Right atrium auricular region (tissue), 2 donors: ENCODE measurements around the gene DDX59. TPM values are rescaled to one million over a fixed set of nuclear protein-coding genes. Genes with fewer than 3 reads are reported as not detected.

Source experiments
- DNase-seq: peaks from one replicate; pipeline ENCODE4 v3.0.0-alpha.2; 2019; ENCODE audit warnings: low spot score
- H3K27ac ChIP-seq, 2 donors: fragments of 200-600 bp; sonication (generic); 1 replicate in 1 of 2; 2 replicates in 1 of 2; pipeline ENCODE4 v1.5.1; 2016 to 2019
- H3K27me3 ChIP-seq, 2 donors: fragments of 200-600 bp; sonication (generic); one replicate each; pipeline versions ENCODE4 v1.5.1 to v1.6.0; 2017 to 2019
- H3K36me3 ChIP-seq: fragments of 200-600 bp; sonication (generic); one replicate; pipeline ENCODE4 v1.5.1; 2016
- H3K4me1 ChIP-seq, 2 donors: fragments of 200-600 bp; sonication (generic); one replicate each; pipeline versions ENCODE4 v1.5.1 to v1.6.0; 2017 to 2019
- H3K4me3 ChIP-seq, 2 donors: fragments of 200-600 bp; sonication (generic); 1 replicate in 1 of 2; 2 replicates in 1 of 2; pipeline ENCODE4 v1.5.1; 2017 to 2019; ENCODE audit warnings: mild to moderate bottlenecking in 1 of 2, moderate library complexity in 1 of 2
- H3K9me3 ChIP-seq, 2 donors: fragments of 200-600 bp; sonication (generic); one replicate each; pipeline ENCODE4 v1.5.1; 2019
- total RNA-seq, 2 donors: library from RNA; depleted of rRNA; stranded (reverse); fragments of >200 nt; gene quantifications; one replicate each; pipeline ENCODE4 v1.1.0, GENCODE V29; 2016
- TF ChIP-seq, protein P1 (sequence below), 2 donors: fragments of 200-600 bp; sonication (generic); IDR thresholded peaks; one replicate each; pipeline ENCODE4 v1.5.1; 2019; ENCODE audit warnings: antibody characterized with exemption in 2 of 2

DDX59 gene
- total RNA-seq, 2 donors from 2014 or later = 13.4 to 21.5 TPM

DNA sequence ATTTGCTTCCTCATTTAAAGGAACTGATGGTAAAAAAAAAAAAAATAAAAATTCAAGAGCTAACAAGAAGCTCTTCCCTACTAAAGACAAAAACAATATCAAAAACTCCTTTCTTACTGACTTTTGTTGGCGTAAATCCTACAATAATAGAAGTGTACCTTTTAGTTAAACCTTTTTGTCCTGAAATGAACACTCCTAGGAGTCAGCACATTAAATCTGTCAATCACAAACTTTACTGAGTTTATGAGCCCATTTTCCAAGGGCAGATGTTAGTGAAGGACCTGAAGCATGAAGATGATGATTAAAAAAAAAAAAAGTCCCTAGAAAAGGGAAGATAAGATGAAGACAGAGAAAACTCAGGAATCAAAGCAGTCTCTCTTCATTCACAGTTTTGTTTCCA lies 22.6 kb upstream of the DDX59 start:
- H3K9me3 ChIP-seq = no peaks in the 10 kb centered on the region
- no peak overlapping the region for H3K27ac ChIP-seq
- TF ChIP-seq, protein P1, sequence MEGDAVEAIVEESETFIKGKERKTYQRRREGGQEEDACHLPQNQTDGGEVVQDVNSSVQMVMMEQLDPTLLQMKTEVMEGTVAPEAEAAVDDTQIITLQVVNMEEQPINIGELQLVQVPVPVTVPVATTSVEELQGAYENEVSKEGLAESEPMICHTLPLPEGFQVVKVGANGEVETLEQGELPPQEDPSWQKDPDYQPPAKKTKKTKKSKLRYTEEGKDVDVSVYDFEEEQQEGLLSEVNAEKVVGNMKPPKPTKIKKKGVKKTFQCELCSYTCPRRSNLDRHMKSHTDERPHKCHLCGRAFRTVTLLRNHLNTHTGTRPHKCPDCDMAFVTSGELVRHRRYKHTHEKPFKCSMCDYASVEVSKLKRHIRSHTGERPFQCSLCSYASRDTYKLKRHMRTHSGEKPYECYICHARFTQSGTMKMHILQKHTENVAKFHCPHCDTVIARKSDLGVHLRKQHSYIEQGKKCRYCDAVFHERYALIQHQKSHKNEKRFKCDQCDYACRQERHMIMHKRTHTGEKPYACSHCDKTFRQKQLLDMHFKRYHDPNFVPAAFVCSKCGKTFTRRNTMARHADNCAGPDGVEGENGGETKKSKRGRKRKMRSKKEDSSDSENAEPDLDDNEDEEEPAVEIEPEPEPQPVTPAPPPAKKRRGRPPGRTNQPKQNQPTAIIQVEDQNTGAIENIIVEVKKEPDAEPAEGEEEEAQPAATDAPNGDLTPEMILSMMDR (IDR thresholded peaks at IDR 0.05) = no peak
- H3K4me3 ChIP-seq = no peak overlapping the region
- H3K27me3 ChIP-seq = no peaks in the 10 kb centered on the region
- DNase-seq = no peak
- no peaks in the 10 kb centered on the region for H3K36me3 ChIP-seq
- H3K4me1 ChIP-seq = no peaks in the 10 kb centered on the region

DNA sequence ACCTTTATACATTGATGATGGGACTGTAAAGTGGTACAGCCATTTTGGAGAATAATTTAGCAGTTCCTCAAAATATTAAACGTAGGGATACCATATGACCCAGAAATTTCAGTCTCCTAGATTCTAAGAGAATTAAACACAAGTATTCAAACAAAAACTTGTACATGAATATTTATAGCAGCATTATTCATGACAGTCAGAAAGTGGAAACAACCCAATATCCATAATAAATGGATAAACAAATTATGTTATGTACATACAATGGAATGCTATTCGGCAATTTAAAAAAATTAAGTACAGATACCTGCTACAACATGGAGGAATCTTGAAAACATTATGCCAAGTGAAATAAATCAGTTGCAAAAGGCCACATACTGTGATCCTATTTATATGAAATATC lies 16.9 kb upstream of the DDX59 start:
- no peaks in the 10 kb centered on the region for H3K4me1 ChIP-seq
- TF ChIP-seq, protein P1 (IDR thresholded peaks at IDR 0.05) = no peak
- H3K4me3 ChIP-seq = no peak overlapping the region
- H3K27ac ChIP-seq = no peak overlapping the region
- no peaks in the 10 kb centered on the region for H3K27me3 ChIP-seq
- no peaks in the 10 kb centered on the region for H3K9me3 ChIP-seq
- no peaks in the 10 kb centered on the region for H3K36me3 ChIP-seq
- DNase-seq = no peak

DNA sequence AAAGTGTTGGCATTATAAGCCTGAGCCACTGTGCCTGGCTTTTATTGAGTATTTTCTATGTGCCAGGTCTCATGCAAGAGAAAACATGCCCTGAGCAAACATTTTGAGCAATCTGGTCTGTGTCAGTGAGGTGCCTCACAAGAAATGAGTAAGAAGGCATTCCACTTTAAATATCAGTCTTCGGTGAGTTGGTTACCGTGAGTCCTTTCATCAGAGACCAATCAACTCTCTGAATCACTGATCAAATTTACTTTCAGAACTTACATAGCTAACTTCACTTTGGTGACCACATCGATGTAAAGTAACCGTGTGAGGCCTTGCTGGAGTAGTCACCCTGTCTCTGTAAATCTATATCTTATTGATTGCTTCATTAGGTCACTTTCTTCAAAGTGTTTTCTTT lies 14.3 kb upstream of the DDX59 start:
- Histone ChIP-seq H3K4me3 (no peak overlapping the region), H3K4me1 (no peaks in the 10 kb centered on the region), H3K27ac (no peak overlapping the region), H3K9me3 (no peaks in the 10 kb centered on the region), H3K36me3 (no peaks in the 10 kb centered on the region), H3K27me3 (no peaks in the 10 kb centered on the region)
- no peak for DNase-seq
- TF ChIP-seq, protein P1 (IDR thresholded peaks at IDR 0.05) = no peak

DNA sequence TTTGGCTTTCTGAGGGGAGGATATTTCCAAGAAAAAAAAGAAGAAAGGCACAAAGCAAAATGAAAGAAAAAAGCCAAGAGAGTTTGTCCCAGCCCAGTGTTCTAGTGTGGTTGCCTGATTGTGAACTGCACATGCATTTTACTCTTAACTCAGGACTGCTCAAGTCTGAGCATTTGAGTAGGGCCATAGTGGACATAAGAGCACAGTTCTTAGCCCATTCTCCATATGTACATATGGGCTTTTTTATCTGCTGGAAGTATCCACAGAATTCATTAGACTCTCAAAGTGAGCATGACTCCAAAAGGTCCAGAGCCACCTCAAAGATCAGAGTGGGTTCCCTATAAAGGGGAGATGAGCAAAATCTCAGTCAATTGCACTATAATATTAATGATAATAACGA lies 13.6 kb upstream of the DDX59 start:
- Histone ChIP-seq H3K27me3 (no peaks in the 10 kb centered on the region), H3K36me3 (no peaks in the 10 kb centered on the region), H3K9me3 (no peaks in the 10 kb centered on the region), H3K27ac (no peak overlapping the region), H3K4me3 (no peak overlapping the region), H3K4me1 (no peaks in the 10 kb centered on the region)
- TF ChIP-seq, protein P1 (IDR thresholded peaks at IDR 0.05) = no peak
- no peak for DNase-seq

DNA sequence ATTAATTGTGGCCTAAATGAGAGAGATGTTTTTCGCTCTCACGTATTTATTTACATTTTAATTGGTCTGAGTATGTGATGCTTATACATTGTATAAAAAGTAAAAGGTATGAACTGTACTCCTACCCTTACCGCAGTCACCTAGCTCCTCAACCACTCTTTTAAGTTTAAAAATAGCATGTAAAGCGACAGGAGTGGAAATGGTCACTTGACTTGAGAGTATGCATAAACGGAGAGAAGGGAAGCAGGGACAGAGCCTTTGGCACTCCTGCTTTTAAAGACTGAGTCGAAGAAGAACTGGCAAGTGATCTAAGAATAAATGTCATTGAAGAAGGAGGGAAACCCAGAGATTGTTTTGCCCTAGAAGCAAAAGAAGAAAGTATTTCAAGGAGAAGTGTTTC lies 11.5 kb upstream of the DDX59 start:
- DNase-seq = no peak
- TF ChIP-seq, protein P1 (IDR thresholded peaks at IDR 0.05) = no peak
- no peaks in the 10 kb centered on the region for H3K9me3 ChIP-seq

DNA sequence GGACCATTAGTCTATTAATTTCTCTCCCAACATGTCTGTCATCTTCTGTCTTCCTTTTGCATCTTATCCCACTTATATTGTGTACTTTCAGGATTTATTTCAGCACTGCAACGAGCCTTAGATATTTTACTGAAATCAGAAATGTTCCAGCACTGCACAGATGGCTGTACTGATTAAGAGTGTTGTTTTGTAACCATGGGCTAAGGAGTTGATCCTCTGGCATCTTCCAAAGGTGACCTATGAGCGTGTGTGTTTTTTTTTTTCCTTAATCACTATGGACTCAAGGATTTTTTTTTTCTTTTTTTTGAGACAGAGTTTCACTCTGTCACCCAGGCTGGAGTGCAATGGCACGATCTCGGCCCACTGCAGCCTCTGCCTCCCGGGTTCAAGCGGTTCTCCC lies 7.1 kb upstream of the DDX59 start:
- Histone ChIP-seq H3K27ac (no peak overlapping the region), H3K27me3 (no peaks in the 10 kb centered on the region), H3K9me3 (no peaks in the 10 kb centered on the region), H3K4me1 (no peaks in the 10 kb centered on the region), H3K4me3 (no peak overlapping the region), H3K36me3 (no peaks in the 10 kb centered on the region)
- no peak for DNase-seq
- TF ChIP-seq, protein P1 (IDR thresholded peaks at IDR 0.05) = no peak

More for the DNA sequence above, 11.5 kb upstream of the DDX59 start:
- Histone ChIP-seq H3K27ac (no peak overlapping the region), H3K27me3 (no peaks in the 10 kb centered on the region), H3K4me3 (no peak overlapping the region), H3K36me3 (no peaks in the 10 kb centered on the region), H3K4me1 (no peaks in the 10 kb centered on the region)
